Measurements from ENCODE around the gene FGF18. TPM values are rescaled to one million over a fixed set of nuclear protein-coding genes. Genes with fewer than 3 reads are reported as not detected.

Gene FGF18
- total and polyA plus RNA-seq, 4 donors = 0.08 TPM; not detected in 3

GRCh38 chr5:171415115-171415730 is 4.2 kb upstream of the FGF18 start:
- no peak for DNase-seq (ENCODE audit: low spot score)
- Histone ChIP-seq H3K9me3 (ENCODE audit: control insufficient read depth in 4 of 4, low read length in 3 of 4) (no peaks in the 10 kb centered on the region), H3K36me3 (ENCODE audit: control insufficient read depth in 4 of 4, insufficient read depth in 3 of 4, low read depth in 1 of 4, low read length in 3 of 4) (peaks cover 1 to 17% (median 11%) of the 10 kb centered on the region in 4 donors), H3K4me3 (ENCODE audit: low read depth in 1 of 3, low read length in 3 of 3) (no peak overlapping the region), H3K9ac (ENCODE audit: low read depth in 1 of 2, low read length in 2 of 2) (no peak overlapping the region), H3K4me1 (ENCODE audit: control insufficient read depth in 4 of 4, insufficient read depth in 4 of 4, low read length in 3 of 4) (peaks cover 10 to 18% (median 12%) of the 10 kb centered on the region in 4 donors), H3K27ac (ENCODE audit: low read depth in 1 of 2, low read length in 2 of 2) (no peak overlapping the region), H3K27me3 (ENCODE audit: control insufficient read depth in 4 of 4, insufficient read depth in 4 of 4, low read length in 3 of 4) (no peaks in the 10 kb centered on the region)
- TF ChIP-seq NR2F2 (IDR thresholded peaks at IDR 0.05) = no peak
- no peak for TF ChIP-seq HNF4A (conservative IDR thresholded peaks at IDR 0.05)
- no peak for TF ChIP-seq RXRA (IDR thresholded peaks at IDR 0.05)
- TF ChIP-seq ATF3 (IDR thresholded peaks at IDR 0.05) = no peak
- TF ChIP-seq FOXA2 (IDR thresholded peaks at IDR 0.05) = no peak
- no peak for TF ChIP-seq CTCF (IDR thresholded peaks at IDR 0.05; ENCODE audit: low read depth, low read length, missing input control)
- no peak for TF ChIP-seq EGR1 (IDR thresholded peaks at IDR 0.05; ENCODE audit: low read depth in 2 of 2)
- WGBS = 90% methylated on average over 9 of the region's 9 CpGs

- peaks cover 0 to 5% (median 0%) of the 10 kb centered on the region in 4 donors for H3K27me3 ChIP-seq (ENCODE audit: control insufficient read depth in 4 of 4, insufficient read depth in 4 of 4, low read length in 3 of 4)
- no peak for DNase-seq (ENCODE audit: low spot score)
- 90% methylated on average over 11 of the region's 11 CpGs for WGBS
- H3K27ac ChIP-seq (ENCODE audit: low read depth in 1 of 2, low read length in 2 of 2) = no peak overlapping the region
- TF ChIP-seq ATF3 (IDR thresholded peaks at IDR 0.05) (no peak), FOXA1 (IDR thresholded peaks at IDR 0.05) (no peak), JUND (IDR thresholded peaks at IDR 0.05) (no peak), HNF4A (conservative IDR thresholded peaks at IDR 0.05) (no peak), ZBTB33 (IDR thresholded peaks at IDR 0.05) (no peak), NR2F2 (IDR thresholded peaks at IDR 0.05) (no peak), REST (IDR thresholded peaks at IDR 0.05) (no peak), RAD21 (IDR thresholded peaks at IDR 0.05) (no peak), TAF1 (conservative IDR thresholded peaks at IDR 0.05) (no peak), EGR1 (IDR thresholded peaks at IDR 0.05; ENCODE audit: low read depth in 2 of 2) (no peak), MAX (IDR thresholded peaks at IDR 0.05) (no peak), YY1 (IDR thresholded peaks at IDR 0.05) (no peak), HNF4G (IDR thresholded peaks at IDR 0.05) (no peak)
- peaks cover 1 to 10% (median 5%) of the 10 kb centered on the region in 4 donors for H3K36me3 ChIP-seq (ENCODE audit: control insufficient read depth in 4 of 4, insufficient read depth in 3 of 4, low read depth in 1 of 4, low read length in 3 of 4)
- peaks cover 16 to 27% (median 19%) of the 10 kb centered on the region in 4 donors for H3K4me1 ChIP-seq (ENCODE audit: control insufficient read depth in 4 of 4, insufficient read depth in 4 of 4, low read length in 3 of 4)
- no peaks in the 10 kb centered on the region for H3K9me3 ChIP-seq (ENCODE audit: control insufficient read depth in 4 of 4, low read length in 3 of 4)
- H3K9ac ChIP-seq (ENCODE audit: low read depth in 1 of 2, low read length in 2 of 2) = no peak overlapping the region
- H3K4me3 ChIP-seq (ENCODE audit: low read depth in 1 of 3, low read length in 3 of 3) = no peak overlapping the region
Observed at GRCh38 chr5:171416160-171417049, 3.0 kb upstream of the FGF18 start.
